Erythroblast (primary cell): Measurements from ENCODE around the gene RAB11FIP4.

Source experiments
- GATA1 ChIP-seq: IDR thresholded peaks from 2 replicates; pipeline ENCODE4 v1.6.1; 2011; ENCODE audit warnings: low read depth, mild to moderate bottlenecking, control low read depth, low read length, moderate library complexity
- POLR2A ChIP-seq: IDR thresholded peaks from 2 replicates; pipeline ENCODE4 v1.6.1; 2011; ENCODE audit warnings: mild to moderate bottlenecking, low read length

- TF ChIP-seq POLR2A (no peak), GATA1 (no peak)
Measured at GRCh38 chr17:31489295-31490018, 98.0 kb downstream of the RAB11FIP4 start.
